NCI-H1417 treated with DMSO at 0.1 percent for 48 hours (cell line): ENCODE results near the gene FOXL2.

ENCODE experiments used
- DNase-seq: peaks from one replicate; lab custom pipeline; 2025; lab: John Stamatoyannopoulos, UW

Gene FOXL2

GRCh38 chr3:138946663-138947494, at the start of gene FOXL2, which contains the start of gene FOXL2NB:
TSS of gene FOXL2 (minus strand) at chr3:138947137. CDS start at chr3:138946722, 415 bp downstream.
TSS of gene FOXL2NB (plus strand) at chr3:138947217. CDS start at chr3:138947365, 148 bp downstream.
- no peak for DNase-seq

- no peak for DNase-seq
Measured at GRCh38 chr3:138995706-138996105, 48.8 kb upstream of the FOXL2 start.

- no peak for DNase-seq
Measured at GRCh38 chr3:138987181-138987580, 40.2 kb upstream of the FOXL2 start.

- no peak for DNase-seq
Measured at GRCh38 chr3:138985932-138986331, 39.0 kb upstream of the FOXL2 start.

DNA sequence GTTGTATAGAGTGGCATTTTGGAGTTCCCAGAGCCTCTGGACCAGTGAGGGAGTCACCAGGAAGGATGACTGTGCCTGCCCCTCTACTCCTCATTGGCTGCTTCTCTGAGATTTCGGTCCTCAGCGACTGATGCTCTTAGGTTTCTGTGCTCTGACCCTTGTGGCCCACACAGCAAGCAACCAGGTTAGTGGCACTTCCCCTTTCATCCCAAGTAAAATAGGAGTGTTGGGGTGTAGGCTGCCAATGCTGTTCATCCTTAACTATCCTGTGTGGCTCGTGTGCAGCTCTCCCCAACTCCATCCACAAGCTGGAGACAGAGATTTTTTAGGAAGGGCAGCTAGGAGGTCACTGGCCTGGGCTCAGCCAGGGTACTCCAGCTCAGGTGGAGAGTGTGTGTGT, 37.9 kb upstream of the FOXL2 start:
- DNase-seq: no peak

DNA sequence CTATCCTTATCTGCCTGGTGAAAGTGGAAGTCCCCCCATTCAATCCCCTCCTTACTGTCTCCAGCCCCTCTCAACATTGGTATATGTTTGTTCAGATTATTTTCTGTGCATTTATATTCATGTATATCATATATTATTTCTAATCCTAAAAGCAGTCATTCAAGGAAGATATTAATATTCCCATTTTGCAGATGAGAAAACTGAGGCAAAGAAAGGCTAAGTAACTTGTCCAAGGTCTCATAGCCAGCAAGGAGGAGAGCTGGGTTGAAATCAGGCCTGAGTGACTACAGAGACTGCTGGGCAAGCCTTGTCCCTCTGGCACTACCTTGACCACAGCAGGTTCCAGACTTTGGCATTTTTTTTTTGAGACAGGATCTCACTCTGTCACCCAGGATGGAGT, 29.1 kb upstream of the FOXL2 start:
- DNase-seq: no peak

DNA sequence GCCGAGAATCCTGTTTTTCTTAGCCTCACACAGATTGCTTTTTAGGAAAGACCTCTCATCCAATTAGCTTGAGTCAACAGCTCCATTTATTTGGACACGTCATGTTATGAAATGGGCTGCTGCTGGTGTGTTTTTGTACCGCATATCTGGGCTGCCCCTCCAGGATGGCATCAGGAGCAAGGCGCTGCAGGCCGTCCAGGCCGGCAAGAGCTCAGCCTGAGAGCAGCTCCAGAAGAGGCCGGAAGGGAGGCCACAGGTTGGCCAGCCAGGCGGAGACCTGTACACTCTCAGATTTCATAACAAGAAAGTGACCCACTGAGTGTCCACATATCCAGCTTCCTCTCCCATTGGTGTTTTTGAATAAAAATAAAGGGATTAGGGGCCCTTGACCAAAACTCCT, 28.4 kb upstream of the FOXL2 start:
- no peak for DNase-seq

DNA sequence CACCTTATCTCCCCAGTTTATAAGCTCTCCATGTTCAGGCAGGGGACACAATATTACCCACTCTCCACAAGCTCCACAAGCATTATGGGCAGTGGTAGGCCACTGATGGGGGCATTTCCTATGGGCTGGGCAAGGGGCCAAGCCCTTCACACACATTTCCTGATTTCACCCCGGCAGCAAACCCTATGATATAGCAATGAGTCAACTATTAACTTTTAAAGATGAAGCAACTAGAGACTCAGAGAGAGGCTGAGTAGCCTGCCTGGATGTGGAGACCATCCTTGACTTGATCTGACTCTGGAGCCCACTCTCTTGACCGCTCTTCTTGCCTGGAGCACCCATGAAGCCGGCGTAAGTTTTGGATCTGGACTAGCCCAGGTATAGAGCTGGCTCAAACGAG, 27.5 kb upstream of the FOXL2 start:
- DNase-seq: no peak

- DNase-seq: no peak
Measured at GRCh38 chr3:138972941-138973340, 26.0 kb upstream of the FOXL2 start.

- DNase-seq: no peak
Measured at GRCh38 chr3:138971766-138972320, 24.9 kb upstream of the FOXL2 start.

GRCh38 chr3:138964923-138965322, 18.0 kb upstream of the FOXL2 start:
- no peak for DNase-seq

- DNase-seq: no peak
Measured at GRCh38 chr3:138964264-138964663, 17.3 kb upstream of the FOXL2 start.

DNA sequence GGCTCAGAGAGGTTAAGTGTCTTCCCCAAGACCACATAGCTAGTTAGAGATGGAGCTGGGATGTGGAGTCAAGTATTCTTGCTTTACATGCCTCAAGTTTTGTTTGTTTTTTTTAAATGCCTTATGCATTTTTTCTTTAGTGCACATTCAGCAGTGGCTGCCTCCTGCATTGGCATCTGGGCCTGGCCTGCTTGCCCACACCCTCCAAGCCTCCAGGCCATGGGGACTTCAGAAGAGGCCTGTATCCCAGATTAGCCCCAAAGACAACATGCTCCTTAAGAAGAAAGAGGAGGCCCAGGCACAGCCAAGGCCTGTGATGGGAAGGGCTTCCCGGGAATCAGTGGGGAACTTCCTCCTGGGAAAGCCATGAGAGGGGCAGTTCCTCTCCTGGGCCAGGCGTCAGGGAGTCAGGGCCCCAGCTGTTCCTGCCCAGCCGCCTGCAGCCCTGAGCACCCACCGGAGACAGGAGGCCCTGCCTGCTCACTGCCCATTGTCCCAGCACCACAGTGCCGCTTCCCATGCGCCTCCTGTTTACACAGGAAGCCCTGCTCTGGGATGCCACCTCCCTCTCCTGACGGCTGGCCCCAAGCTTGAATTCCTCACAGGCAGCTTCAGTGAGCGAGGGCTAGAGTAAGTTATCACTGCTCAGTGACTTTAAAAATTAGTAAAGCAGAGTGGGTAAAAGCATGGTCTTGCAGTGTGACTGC, 16.1 kb upstream of the FOXL2 start:
- no peak for DNase-seq

- DNase-seq: no peak
Measured at GRCh38 chr3:138960417-138960852, 13.5 kb upstream of the FOXL2 start.

- no peak for DNase-seq
Measured at GRCh38 chr3:138950701-138951100, 3.8 kb upstream of the FOXL2 start.

- DNase-seq: no peak
Measured at GRCh38 chr3:138950006-138950644, 3.2 kb upstream of the FOXL2 start.

DNA sequence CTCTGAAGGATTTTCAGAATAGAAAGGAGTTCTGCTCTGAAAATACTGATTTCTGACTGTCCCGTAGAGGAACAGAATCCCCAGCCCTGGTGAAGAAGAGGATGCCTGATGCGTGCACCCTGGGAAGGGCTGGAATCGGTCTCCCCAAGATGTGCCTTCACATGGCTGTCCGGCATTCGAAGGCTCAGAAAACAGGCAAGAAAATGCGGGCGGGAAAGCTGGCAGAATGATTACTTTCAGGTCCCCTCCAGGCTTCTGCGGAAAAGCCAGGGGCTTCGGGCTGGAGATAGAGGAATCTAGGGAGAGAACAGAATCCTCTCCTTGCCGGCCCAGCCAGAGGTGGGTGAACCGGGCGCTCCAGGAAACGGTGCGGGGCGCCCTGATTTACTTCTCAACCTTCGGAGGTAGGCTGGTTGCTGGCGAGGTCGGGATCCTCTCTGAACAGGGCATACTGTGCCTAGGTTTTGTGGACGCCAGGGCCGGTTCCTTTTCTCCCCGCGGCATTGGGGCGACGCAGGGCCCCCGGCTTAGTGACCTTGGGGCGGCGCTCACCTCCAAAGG, 2.6 kb upstream of the FOXL2 start:
- DNase-seq: no peak

GRCh38 chr3:138949002-138949418, 2.1 kb upstream of the FOXL2 start:
- DNase-seq: no peak

GRCh38 chr3:138948371-138949001, 1.5 kb upstream of the FOXL2 start:
- no peak for DNase-seq

DNA sequence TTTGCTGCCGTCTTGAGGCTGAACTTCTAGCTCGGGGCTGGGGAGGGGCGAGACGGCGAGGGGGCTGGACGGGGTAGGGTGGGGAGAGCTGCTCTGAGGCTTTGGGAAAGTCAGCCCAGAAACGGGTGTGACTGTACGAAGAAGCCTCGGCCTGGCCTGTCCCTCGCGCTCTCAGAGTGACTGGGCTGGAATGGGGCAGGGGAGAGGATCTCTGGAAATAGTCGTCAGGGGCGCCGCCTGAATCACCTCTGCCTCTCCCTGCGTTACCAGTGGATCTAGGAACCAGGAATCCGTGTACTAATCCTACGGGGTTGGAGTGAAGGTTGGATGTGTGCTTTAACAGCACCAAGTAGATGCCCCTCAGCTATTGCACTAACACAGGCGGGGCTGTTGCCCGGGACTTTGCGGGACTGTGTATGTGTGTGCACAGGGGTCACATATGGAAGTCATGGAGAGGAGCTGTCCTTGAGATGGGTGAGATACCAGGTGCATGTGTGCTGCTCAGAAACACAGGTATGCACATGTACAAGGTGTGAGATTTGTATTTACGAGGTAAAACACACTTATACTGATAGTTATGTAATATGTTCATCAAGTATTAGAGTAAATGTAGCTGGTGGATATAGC, 671 bp upstream of the FOXL2 start:
- DNase-seq: no peak
